ENCODE data around the gene RALGAPA2. TPM values are rescaled to one million over a fixed set of nuclear protein-coding genes. Genes with fewer than 3 reads are reported as not detected.

RALGAPA2 gene
- total RNA-seq, 1 experiment from 2014 or later, result 13.4 TPM

DNA sequence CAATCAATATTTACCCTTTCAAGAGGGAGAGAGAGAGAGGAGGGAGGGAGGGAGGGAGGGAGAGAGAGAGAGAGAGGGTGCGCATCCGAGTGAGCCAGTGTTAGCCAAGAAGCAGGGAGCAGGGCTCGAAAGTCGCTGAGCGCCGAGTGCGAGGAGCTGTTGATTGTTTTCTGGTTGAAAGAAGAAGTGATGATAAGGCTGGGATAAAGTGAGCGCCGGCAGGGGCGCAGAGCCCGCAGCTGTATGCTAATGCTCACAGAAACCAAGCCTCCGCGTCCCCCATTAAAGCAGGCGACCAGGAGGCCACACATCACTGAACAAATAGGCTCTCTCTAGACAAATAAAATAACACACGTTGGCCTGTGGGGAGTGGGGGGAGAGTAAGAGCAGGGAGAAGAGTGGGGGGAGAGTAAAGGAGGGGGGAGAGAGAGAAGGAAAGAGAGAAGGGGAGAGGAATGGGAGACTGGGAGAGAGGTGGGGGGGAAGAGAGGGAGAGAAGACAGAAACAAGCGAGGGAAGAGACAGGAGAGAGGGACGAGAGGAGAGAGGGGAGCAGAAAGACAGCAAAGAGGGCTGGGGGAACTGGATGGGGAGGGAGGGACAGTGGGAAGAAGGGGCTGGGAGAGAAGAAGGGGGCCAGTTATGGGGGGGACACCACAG, 349.5 kb downstream of the RALGAPA2 start:
- ChIA-PET CTCF (interaction anchor here (0.6 kb wide), 1 partner anchor 1145 kb away, joined by 3 read pairs; no protein-coding TSS in a partner anchor), POLR2A (no interaction called here)
- intact Hi-C loops (cut with micrococcal nuclease; ENCODE audit: unreplicated experiment) (loop anchor here (10.0 kb wide), 1 partner anchor 278 kb away; no protein-coding TSS in a partner anchor), in situ Hi-C loops (cut with HindIII; ENCODE audit: low pct_unique_long_range_greater_than_20kb, low sequenced_read_pairs) (no loop called here)
- no peak overlapping the region for H3K27ac ChIP-seq (ENCODE audit: low read length)
- peaks cover 39% of the 10 kb centered on the region for H3K27me3 ChIP-seq (ENCODE audit: control insufficient read depth, insufficient read depth, low read length)
- no peaks in the 10 kb centered on the region for H3K9me3 ChIP-seq (ENCODE audit: control insufficient read depth, insufficient read depth, low read depth, low read length)
- H3K4me1 ChIP-seq (ENCODE audit: control insufficient read depth, insufficient read depth, low read length), result no peaks in the 10 kb centered on the region
- H3K4me3 ChIP-seq (ENCODE audit: low read depth in 2 of 2, low read length in 2 of 2), result no peak overlapping the region
- ATAC-seq, result no peak
- DNase-seq (ENCODE audit: low read depth, low spot score), result no peak
- no peaks in the 10 kb centered on the region for H3K36me3 ChIP-seq (ENCODE audit: control insufficient read depth, insufficient read depth, low read length)
- TF ChIP-seq, protein P1, sequence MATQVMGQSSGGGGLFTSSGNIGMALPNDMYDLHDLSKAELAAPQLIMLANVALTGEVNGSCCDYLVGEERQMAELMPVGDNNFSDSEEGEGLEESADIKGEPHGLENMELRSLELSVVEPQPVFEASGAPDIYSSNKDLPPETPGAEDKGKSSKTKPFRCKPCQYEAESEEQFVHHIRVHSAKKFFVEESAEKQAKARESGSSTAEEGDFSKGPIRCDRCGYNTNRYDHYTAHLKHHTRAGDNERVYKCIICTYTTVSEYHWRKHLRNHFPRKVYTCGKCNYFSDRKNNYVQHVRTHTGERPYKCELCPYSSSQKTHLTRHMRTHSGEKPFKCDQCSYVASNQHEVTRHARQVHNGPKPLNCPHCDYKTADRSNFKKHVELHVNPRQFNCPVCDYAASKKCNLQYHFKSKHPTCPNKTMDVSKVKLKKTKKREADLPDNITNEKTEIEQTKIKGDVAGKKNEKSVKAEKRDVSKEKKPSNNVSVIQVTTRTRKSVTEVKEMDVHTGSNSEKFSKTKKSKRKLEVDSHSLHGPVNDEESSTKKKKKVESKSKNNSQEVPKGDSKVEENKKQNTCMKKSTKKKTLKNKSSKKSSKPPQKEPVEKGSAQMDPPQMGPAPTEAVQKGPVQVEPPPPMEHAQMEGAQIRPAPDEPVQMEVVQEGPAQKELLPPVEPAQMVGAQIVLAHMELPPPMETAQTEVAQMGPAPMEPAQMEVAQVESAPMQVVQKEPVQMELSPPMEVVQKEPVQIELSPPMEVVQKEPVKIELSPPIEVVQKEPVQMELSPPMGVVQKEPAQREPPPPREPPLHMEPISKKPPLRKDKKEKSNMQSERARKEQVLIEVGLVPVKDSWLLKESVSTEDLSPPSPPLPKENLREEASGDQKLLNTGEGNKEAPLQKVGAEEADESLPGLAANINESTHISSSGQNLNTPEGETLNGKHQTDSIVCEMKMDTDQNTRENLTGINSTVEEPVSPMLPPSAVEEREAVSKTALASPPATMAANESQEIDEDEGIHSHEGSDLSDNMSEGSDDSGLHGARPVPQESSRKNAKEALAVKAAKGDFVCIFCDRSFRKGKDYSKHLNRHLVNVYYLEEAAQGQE (IDR thresholded peaks at IDR 0.05; ENCODE audit: insufficient read depth in 1 of 2, low read depth in 2 of 2, low read length in 1 of 2), result no peak
- TF ChIP-seq SIN3A (IDR thresholded peaks at IDR 0.05; ENCODE audit: borderline replicate concordance, insufficient read depth, low read depth, low read length) (no peak), TCF7L2 (IDR thresholded peaks at IDR 0.05; ENCODE audit: low read depth, low read length) (no peak), POLR2AphosphoS5 (IDR thresholded peaks at IDR 0.05; ENCODE audit: low read depth, low read length) (no peak)
- TF ChIP-seq, protein P2, sequence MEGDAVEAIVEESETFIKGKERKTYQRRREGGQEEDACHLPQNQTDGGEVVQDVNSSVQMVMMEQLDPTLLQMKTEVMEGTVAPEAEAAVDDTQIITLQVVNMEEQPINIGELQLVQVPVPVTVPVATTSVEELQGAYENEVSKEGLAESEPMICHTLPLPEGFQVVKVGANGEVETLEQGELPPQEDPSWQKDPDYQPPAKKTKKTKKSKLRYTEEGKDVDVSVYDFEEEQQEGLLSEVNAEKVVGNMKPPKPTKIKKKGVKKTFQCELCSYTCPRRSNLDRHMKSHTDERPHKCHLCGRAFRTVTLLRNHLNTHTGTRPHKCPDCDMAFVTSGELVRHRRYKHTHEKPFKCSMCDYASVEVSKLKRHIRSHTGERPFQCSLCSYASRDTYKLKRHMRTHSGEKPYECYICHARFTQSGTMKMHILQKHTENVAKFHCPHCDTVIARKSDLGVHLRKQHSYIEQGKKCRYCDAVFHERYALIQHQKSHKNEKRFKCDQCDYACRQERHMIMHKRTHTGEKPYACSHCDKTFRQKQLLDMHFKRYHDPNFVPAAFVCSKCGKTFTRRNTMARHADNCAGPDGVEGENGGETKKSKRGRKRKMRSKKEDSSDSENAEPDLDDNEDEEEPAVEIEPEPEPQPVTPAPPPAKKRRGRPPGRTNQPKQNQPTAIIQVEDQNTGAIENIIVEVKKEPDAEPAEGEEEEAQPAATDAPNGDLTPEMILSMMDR (IDR thresholded peaks at IDR 0.05), result no peak
- no TSS peak for BruUV-seq (replicated peaks)

DNA sequence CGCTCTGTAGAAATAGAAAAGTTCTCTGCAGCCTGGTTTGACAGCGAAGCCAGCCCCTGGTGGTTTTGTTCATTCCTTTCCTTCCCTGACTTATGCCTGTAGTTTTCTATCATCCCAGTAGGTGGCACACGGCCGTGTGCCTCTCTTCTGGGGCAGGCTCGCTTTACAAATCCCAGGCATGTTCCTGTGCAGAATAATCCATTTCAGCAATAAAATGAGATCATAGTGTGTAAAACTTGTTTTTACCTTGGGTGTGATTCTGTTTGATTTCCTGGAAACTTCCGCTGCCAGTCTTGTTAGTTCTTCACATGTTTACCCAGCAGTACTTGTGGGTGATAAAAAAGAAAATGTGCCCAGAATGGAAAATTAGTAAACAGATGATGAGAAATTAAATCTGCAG, 352.0 kb downstream of the RALGAPA2 start:
- H3K9me3 ChIP-seq (ENCODE audit: control insufficient read depth, insufficient read depth, low read depth, low read length), result no peaks in the 10 kb centered on the region
- intact Hi-C loops (cut with micrococcal nuclease; ENCODE audit: unreplicated experiment), result loop anchor here (2.0 to 10.0 kb wide), 2 partner anchors 208 to 276 kb away; no protein-coding TSS in a partner anchor
- no TSS peak for BruUV-seq (replicated peaks)
- no peaks in the 10 kb centered on the region for H3K4me1 ChIP-seq (ENCODE audit: control insufficient read depth, insufficient read depth, low read length)
- TF ChIP-seq, protein P1 (IDR thresholded peaks at IDR 0.05; ENCODE audit: insufficient read depth in 1 of 2, low read depth in 2 of 2, low read length in 1 of 2), result no peak
- TF ChIP-seq POLR2AphosphoS5 (IDR thresholded peaks at IDR 0.05; ENCODE audit: low read depth, low read length), result no peak
- TF ChIP-seq TCF7L2 (IDR thresholded peaks at IDR 0.05; ENCODE audit: low read depth, low read length), result no peak
- TF ChIP-seq, protein P2 (IDR thresholded peaks at IDR 0.05), result peak; percentile 92
- no peak for TF ChIP-seq SIN3A (IDR thresholded peaks at IDR 0.05; ENCODE audit: borderline replicate concordance, insufficient read depth, low read depth, low read length)
- POLR2A ChIA-PET, result no interaction called here
- CTCF ChIA-PET, result no interaction called here
- peak; percentile 91 for ATAC-seq
- in situ Hi-C loops (cut with HindIII; ENCODE audit: low pct_unique_long_range_greater_than_20kb, low sequenced_read_pairs), result no loop called here
- no peak overlapping the region for H3K27ac ChIP-seq (ENCODE audit: low read length)
- DNase-seq (ENCODE audit: low read depth, low spot score), result peak; percentile 39
- peaks cover 32% of the 10 kb centered on the region for H3K27me3 ChIP-seq (ENCODE audit: control insufficient read depth, insufficient read depth, low read length)
- H3K36me3 ChIP-seq (ENCODE audit: control insufficient read depth, insufficient read depth, low read length), result no peaks in the 10 kb centered on the region
- H3K4me3 ChIP-seq (ENCODE audit: low read depth in 2 of 2, low read length in 2 of 2), result no peak overlapping the region

Data from Panc1 (cell line).